OCI-LY1 (cell line): ENCODE measurements around the gene GPR45.
"Not testable (repeated sequence)": the region's sequence is repeated elsewhere in the genome, so short reads cannot be mapped to it uniquely, and the experiment has no call there.

Experiments
- H2AFZ ChIP-seq: fragments of 200-600 bp; sonication (generic), shearing (Covaris generic); 2 replicates; pipeline ENCODE4 v1.6.0; 2014; ENCODE audit warnings: antibody characterized with exemption, mild to moderate bottlenecking, low read length
- H3F3A ChIP-seq: fragments of 200-600 bp; sonication (generic), shearing (Covaris generic); 2 replicates; pipeline ENCODE4 v1.6.0; 2014; ENCODE audit warnings: mild to moderate bottlenecking, antibody characterized with exemption, low read length, moderate library complexity; ENCODE audit not compliant: insufficient read depth
- H3K27ac ChIP-seq: fragments of 200-600 bp; sonication (generic); 2 replicates; pipeline ENCODE4 v1.5.1; 2014; ENCODE audit warnings: low read length, mixed run types, mild to moderate bottlenecking, low read depth; ENCODE audit not compliant: poor library complexity, severe bottlenecking
- H3K27me3 ChIP-seq: fragments of 200-600 bp; sonication (generic); 2 replicates; pipeline ENCODE4 v1.6.0; 2014; ENCODE audit warnings: antibody characterized with exemption, mild to moderate bottlenecking, low read length, moderate library complexity; ENCODE audit not compliant: insufficient read depth
- H3K36me3 ChIP-seq: fragments of 200-600 bp; sonication (generic); 2 replicates; pipeline ENCODE4 v1.6.1; 2014; ENCODE audit warnings: mild to moderate bottlenecking, antibody characterized with exemption, low read length, moderate library complexity, mixed read lengths; ENCODE audit not compliant: insufficient read depth
- H3K4me1 ChIP-seq: fragments of 200-600 bp; sonication (generic); 2 replicates; pipeline ENCODE4 v1.5.1; 2014; ENCODE audit warnings: mild to moderate bottlenecking, low read length, moderate library complexity; ENCODE audit not compliant: insufficient read depth, severe bottlenecking
- H3K4me2 ChIP-seq: fragments of 200-600 bp; sonication (generic), shearing (Covaris generic); 2 replicates; pipeline ENCODE4 v1.6.1; 2014; ENCODE audit warnings: low read length
- H3K4me3 ChIP-seq: fragments of 200-600 bp; sonication (generic); 2 replicates; pipeline ENCODE4 v1.5.1; 2014; ENCODE audit warnings: low read length, low read depth, mild to moderate bottlenecking, mixed read lengths; ENCODE audit not compliant: poor library complexity, severe bottlenecking
- H3K79me2 ChIP-seq: fragments of 200-600 bp; shearing (Covaris generic); 2 replicates; pipeline ENCODE4 v1.6.1; 2016; ENCODE audit warnings: mixed run types, low read length, mixed read lengths; ENCODE audit not compliant: insufficient read depth
- H3K9ac ChIP-seq: fragments of 200-600 bp; sonication (generic), shearing (Covaris generic); 2 replicates; pipeline ENCODE4 v1.6.1; 2014; ENCODE audit warnings: mild to moderate bottlenecking, low read length, mixed read lengths
- H3K9me2 ChIP-seq: fragments of 200-600 bp; sonication (generic), shearing (Covaris generic); 2 replicates; pipeline ENCODE4 v1.6.1; 2014; ENCODE audit warnings: low read depth, mild to moderate bottlenecking, low read length, mixed read lengths
- H3K9me3 ChIP-seq: fragments of 200-600 bp; shearing (Covaris generic); 2 replicates; pipeline ENCODE4 v1.6.1; 2014; ENCODE audit warnings: low read length, mixed read lengths
- H4K20me1 ChIP-seq: fragments of 200-600 bp; sonication (generic), shearing (Covaris generic); 2 replicates; pipeline ENCODE4 v1.6.0; 2016; ENCODE audit warnings: mild to moderate bottlenecking, low read length; ENCODE audit not compliant: insufficient read depth
- EZH2 ChIP-seq: fragments of 200-600 bp; sonication (generic), shearing (Covaris generic); IDR thresholded peaks from 2 replicates; pipeline ENCODE4 v1.8.0; 2017; ENCODE audit warnings: borderline replicate concordance, mixed run types, mild to moderate bottlenecking, antibody characterized with exemption, low read length, moderate library complexity, mixed read lengths
- TF ChIP-seq, protein P1 (sequence below): fragments of 200-600 bp; sonication (generic), shearing (Covaris generic); IDR thresholded peaks from 2 replicates; pipeline ENCODE4 v1.5.1; 2017; ENCODE audit warnings: mild to moderate bottlenecking, antibody characterized with exemption, low read length, moderate library complexity, mixed read lengths

GPR45 gene

DNA sequence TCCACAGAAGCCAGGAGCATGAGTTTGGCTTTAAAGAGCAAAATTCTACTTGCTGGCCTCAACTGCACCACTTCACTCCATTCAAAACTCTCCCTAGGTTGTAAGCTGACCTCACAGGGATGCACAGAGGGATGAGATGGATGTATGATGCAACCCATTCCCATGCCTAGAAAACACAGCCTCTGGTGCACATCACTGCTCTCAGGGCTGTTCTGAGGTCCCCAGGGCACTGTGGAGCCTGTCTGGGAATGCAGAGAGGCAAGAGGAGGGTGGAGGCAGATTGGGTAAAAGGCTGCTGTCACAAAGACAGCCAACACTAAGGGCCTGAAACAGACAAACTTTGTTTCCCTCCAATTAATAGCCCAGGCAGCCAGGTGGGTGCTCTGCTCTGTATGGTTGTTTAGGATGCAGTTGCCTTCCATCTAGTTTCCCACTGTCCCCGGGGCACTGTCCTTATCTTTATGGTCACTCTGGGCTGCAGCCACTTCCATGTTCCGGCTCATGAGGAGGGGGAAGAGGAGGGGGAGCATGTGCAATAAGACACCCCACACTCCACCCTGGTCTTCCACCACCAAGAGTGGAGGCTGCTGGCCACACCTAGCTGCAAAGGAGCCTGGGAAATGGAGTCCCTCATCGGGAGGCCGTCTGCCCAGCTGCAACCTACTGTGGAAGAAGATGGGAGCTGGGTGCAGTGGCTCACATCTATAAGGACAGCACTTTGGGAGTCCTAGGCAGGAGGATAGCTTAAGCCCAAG lies 7.0 kb downstream of the GPR45 start:
- Histone ChIP-seq H2AFZ (no peak overlapping the region), H3K4me2 (no peak overlapping the region), H3K27ac (no peak overlapping the region), H3K27me3 (no peaks in the 10 kb centered on the region), H4K20me1 (no peaks in the 10 kb centered on the region), H3K4me1 (no peaks in the 10 kb centered on the region), H3K4me3 (no peak overlapping the region), H3K79me2 (no peaks in the 10 kb centered on the region), H3F3A (no peaks in the 10 kb centered on the region), H3K9me3 (no peaks in the 10 kb centered on the region), H3K9ac (no peak overlapping the region), H3K36me3 (no peaks in the 10 kb centered on the region), H3K9me2 (no peaks in the 10 kb centered on the region)
- TF ChIP-seq, protein P1, sequence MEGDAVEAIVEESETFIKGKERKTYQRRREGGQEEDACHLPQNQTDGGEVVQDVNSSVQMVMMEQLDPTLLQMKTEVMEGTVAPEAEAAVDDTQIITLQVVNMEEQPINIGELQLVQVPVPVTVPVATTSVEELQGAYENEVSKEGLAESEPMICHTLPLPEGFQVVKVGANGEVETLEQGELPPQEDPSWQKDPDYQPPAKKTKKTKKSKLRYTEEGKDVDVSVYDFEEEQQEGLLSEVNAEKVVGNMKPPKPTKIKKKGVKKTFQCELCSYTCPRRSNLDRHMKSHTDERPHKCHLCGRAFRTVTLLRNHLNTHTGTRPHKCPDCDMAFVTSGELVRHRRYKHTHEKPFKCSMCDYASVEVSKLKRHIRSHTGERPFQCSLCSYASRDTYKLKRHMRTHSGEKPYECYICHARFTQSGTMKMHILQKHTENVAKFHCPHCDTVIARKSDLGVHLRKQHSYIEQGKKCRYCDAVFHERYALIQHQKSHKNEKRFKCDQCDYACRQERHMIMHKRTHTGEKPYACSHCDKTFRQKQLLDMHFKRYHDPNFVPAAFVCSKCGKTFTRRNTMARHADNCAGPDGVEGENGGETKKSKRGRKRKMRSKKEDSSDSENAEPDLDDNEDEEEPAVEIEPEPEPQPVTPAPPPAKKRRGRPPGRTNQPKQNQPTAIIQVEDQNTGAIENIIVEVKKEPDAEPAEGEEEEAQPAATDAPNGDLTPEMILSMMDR: no peak
- no peak for TF ChIP-seq EZH2

DNA sequence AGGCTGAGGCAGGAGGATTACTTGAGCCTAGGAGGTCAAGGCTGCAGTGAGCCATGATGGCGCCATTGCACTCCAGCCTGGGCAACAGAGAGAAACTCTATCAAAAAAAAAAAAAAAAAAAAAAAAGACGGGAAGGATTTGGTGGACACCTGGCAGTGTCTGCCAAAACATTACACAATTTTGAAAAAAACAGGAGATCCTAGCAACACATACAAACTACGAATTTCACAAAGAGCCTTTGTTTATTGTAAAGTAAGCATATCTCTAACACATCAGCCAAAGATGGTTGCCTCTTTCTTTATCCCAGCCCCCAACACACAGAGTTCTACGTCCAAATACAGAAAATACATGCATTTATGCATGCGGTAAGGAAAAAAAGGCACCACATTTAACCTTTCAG lies 7.6 kb downstream of the GPR45 start:
- Histone ChIP-seq H3F3A (no peaks in the 10 kb centered on the region), H3K27me3 (no peaks in the 10 kb centered on the region), H3K9me3 (no peaks in the 10 kb centered on the region), H3K27ac (no peak overlapping the region), H3K36me3 (no peaks in the 10 kb centered on the region), H3K4me2 (no peak overlapping the region), H2AFZ (no peak overlapping the region), H3K79me2 (no peaks in the 10 kb centered on the region), H4K20me1 (no peaks in the 10 kb centered on the region), H3K4me1 (no peaks in the 10 kb centered on the region), H3K9me2 (no peaks in the 10 kb centered on the region), H3K9ac (no peak overlapping the region), H3K4me3 (no peak overlapping the region)
- TF ChIP-seq, protein P1: no peak
- TF ChIP-seq EZH2: no peak

DNA sequence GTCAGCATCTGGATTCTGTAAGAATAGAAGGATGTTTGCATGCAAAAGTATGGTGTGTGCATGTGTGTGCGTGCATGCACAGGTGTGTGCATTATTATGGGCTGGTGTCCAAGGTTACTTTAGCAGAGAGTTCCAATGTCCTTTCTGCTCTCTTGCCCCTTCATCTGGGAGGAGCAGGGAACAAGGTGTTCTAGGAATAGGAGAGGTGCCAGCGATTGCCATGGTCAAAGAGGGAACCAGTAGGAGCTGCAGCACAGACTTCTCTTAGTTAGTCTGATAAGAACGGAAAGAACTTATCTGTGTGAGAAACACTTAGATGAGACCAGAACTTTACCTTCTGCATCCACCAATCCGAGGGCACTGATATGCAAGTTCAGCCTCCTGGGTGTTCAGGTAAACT lies 8.3 kb downstream of the GPR45 start:
- no peaks in the 10 kb centered on the region for H3K9me3 ChIP-seq
- H3K4me3 ChIP-seq: no peak overlapping the region
- no peak overlapping the region for H3K27ac ChIP-seq
- no peaks in the 10 kb centered on the region for H3K27me3 ChIP-seq
- H2AFZ ChIP-seq: no peak overlapping the region
- H3K9me2 ChIP-seq: no peaks in the 10 kb centered on the region
- no peaks in the 10 kb centered on the region for H3F3A ChIP-seq
- H3K79me2 ChIP-seq: no peaks in the 10 kb centered on the region
- H3K4me1 ChIP-seq: no peaks in the 10 kb centered on the region
- H3K36me3 ChIP-seq: no peaks in the 10 kb centered on the region
- no peak overlapping the region for H3K9ac ChIP-seq
- no peaks in the 10 kb centered on the region for H4K20me1 ChIP-seq
- no peak for TF ChIP-seq EZH2
- TF ChIP-seq, protein P1: no peak
- no peak overlapping the region for H3K4me2 ChIP-seq

DNA sequence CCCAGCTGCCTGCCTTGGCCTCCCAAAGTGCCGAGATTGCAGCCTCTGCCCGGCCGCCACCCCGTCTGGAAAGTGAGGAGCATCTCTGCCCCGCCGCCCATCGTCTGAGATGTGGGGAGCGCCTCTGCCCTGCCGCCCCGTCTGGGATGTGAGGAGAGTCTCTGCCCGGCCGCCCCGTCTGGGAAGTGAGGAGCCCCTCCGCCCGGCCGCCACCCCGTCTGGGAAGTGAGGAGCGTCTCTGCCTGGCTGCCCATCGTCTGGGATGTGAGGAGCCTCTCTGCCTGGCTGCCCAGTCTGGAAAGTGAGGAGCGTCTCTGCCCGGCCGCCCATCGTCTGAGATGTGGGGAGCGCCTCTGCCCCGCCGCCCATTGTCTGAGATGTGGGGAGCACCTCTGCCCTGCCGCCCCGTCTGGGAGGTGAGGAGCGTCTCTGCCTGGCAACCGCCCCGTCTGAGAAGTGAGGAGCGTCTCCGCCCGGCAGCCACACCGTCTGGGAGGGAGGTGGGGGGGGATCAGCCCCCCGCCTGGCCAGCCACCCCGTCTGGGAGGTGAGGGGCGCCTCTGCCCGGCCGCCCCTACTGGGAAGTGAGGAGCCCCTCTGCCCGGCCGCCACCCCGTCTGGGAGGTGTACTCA lies 9.6 kb downstream of the GPR45 start:
- H3K4me3 ChIP-seq: not testable (repeated sequence)

More for the DNA sequence above, 9.6 kb downstream of the GPR45 start:
- not testable (repeated sequence) for H3F3A ChIP-seq, H3K79me2 ChIP-seq, H3K9me2 ChIP-seq, H3K27me3 ChIP-seq, H3K4me2 ChIP-seq, H4K20me1 ChIP-seq, H2AFZ ChIP-seq, H3K9ac ChIP-seq, H3K27ac ChIP-seq, H3K36me3 ChIP-seq, H3K4me1 ChIP-seq, H3K9me3 ChIP-seq
